HEK293T (cell line): ENCODE measurements around the gene FUT8.

Experiments used
- CTCF ChIA-PET: fragments of 350-600 bp; formaldehyde crosslinking; extraction: SDS; loops from one replicate; lab custom pipeline; 2021; ENCODE audit warnings: antibody characterized with exemption, inconsistent platforms; lab: Yijun Ruan, JAX
- POLR2A ChIA-PET: fragments of 350-600 bp; formaldehyde crosslinking; extraction: SDS; loops from one replicate; lab custom pipeline; 2020; ENCODE audit warnings: antibody characterized with exemption, inconsistent platforms; lab: Yijun Ruan, JAX
- DNase-seq: peaks from one replicate; pipeline ENCODE4 v3.0.0; 2012; ENCODE audit warnings: mixed read lengths; ENCODE audit errors: extremely low spot score
- ARNT ChIP-seq: fragments of 450-650 bp; IDR thresholded peaks from 2 replicates; pipeline ENCODE4 v1.6.1; 2017; ENCODE audit warnings: mild to moderate bottlenecking
- BHLHE40 ChIP-seq: fragments of 450-650 bp; IDR thresholded peaks from 2 replicates; pipeline ENCODE4 v1.6.1; 2016; ENCODE audit warnings: mild to moderate bottlenecking, moderate library complexity, borderline replicate concordance
- CTBP1 ChIP-seq: fragments of 450-650 bp; IDR thresholded peaks from 2 replicates; pipeline ENCODE4 v1.6.1; 2016; ENCODE audit warnings: borderline replicate concordance
- ELF4 ChIP-seq: fragments of 450-650 bp; IDR thresholded peaks from 2 replicates; pipeline ENCODE4 v1.6.1; 2017; ENCODE audit warnings: antibody characterized with exemption
- FOXA1 ChIP-seq: fragments of 450-650 bp; IDR thresholded peaks from 2 replicates; pipeline ENCODE4 v1.6.1; 2016; ENCODE audit warnings: mild to moderate bottlenecking
- FOXK2 ChIP-seq: fragments of 450-650 bp; IDR thresholded peaks from 2 replicates; pipeline ENCODE4 v1.6.1; 2016; ENCODE audit warnings: mild to moderate bottlenecking
- FOXM1 ChIP-seq: fragments of 450-650 bp; IDR thresholded peaks from 2 replicates; pipeline ENCODE4 v1.6.1; 2017; ENCODE audit warnings: mild to moderate bottlenecking, borderline replicate concordance
- HDGF ChIP-seq: fragments of 450-650 bp; IDR thresholded peaks from 2 replicates; pipeline ENCODE4 v1.6.1; 2017; ENCODE audit warnings: antibody characterized with exemption, borderline replicate concordance
- L3MBTL2 ChIP-seq: fragments of 450-650 bp; conservative IDR thresholded peaks from 2 replicates; pipeline ENCODE4 v1.6.1; 2016; ENCODE audit warnings: mild to moderate bottlenecking
- LEF1 ChIP-seq: fragments of 450-650 bp; IDR thresholded peaks from 2 replicates; pipeline ENCODE4 v1.6.1; 2017; ENCODE audit warnings: mild to moderate bottlenecking, borderline replicate concordance
- NFRKB ChIP-seq: fragments of 450-650 bp; IDR thresholded peaks from 2 replicates; pipeline ENCODE4 v1.6.1; 2016; ENCODE audit warnings: mild to moderate bottlenecking, moderate library complexity
- PKNOX1 ChIP-seq: fragments of 450-650 bp; IDR thresholded peaks from 2 replicates; pipeline ENCODE4 v1.6.1; 2016
- SP1 ChIP-seq: fragments of 450-650 bp; IDR thresholded peaks from 2 replicates; pipeline ENCODE4 v1.6.1; 2017
- SUZ12 ChIP-seq: fragments of 450-650 bp; IDR thresholded peaks from 2 replicates; pipeline ENCODE4 v1.6.1; 2016; ENCODE audit warnings: mild to moderate bottlenecking
- TARDBP ChIP-seq: fragments of 450-650 bp; IDR thresholded peaks from 2 replicates; pipeline ENCODE4 v1.6.1; 2016
- ZNF384 ChIP-seq: fragments of 450-650 bp; IDR thresholded peaks from 2 replicates; pipeline ENCODE4 v1.6.1; 2016

Gene FUT8

GRCh38 chr14:65792208-65792905, 379.8 kb downstream of the FUT8 start:
- POLR2A ChIA-PET, result no interaction called here
- no peak for TF ChIP-seq L3MBTL2
- TF ChIP-seq FOXA1, result no peak
- TF ChIP-seq BHLHE40, result no peak
- TF ChIP-seq SUZ12, result no peak
- no peak for TF ChIP-seq HDGF
- TF ChIP-seq FOXM1, result no peak
- TF ChIP-seq LEF1, result no peak
- TF ChIP-seq CTBP1, result no peak
- TF ChIP-seq FOXK2, result no peak
- TF ChIP-seq NFRKB, result no peak
- TF ChIP-seq ZNF384, result no peak
- no peak for TF ChIP-seq PKNOX1
- no peak for TF ChIP-seq ARNT
- TF ChIP-seq TARDBP, result no peak
- no peak for TF ChIP-seq SP1
- no peak for TF ChIP-seq ELF4
- CTCF ChIA-PET, result no interaction called here
- no peak for DNase-seq
